Measurements from ENCODE around the gene DNAH9. TPM values are rescaled to one million over a fixed set of nuclear protein-coding genes. Genes with fewer than 3 reads are reported as not detected.

DNAH9 gene
- total RNA-seq, 1 experiment from 2014 or later, result 0.22 TPM

GRCh38 chr17:11747441-11747840 lies 149.2 kb downstream of the DNAH9 start:
- H3K79me1 ChIP-seq (ENCODE audit: insufficient read depth, low read depth, low read length, poor library complexity, severe bottlenecking), result no peaks in the 10 kb centered on the region
- H4K20me1 ChIP-seq (ENCODE audit: control insufficient read depth, insufficient read depth, insufficient read length), result no peaks in the 10 kb centered on the region
- Mint-ChIP-seq H3K27me3 (ENCODE audit: low read depth) (peaks cover 2% of the 10 kb centered on the region; the same call in 1 of the 2 replicates), H3K4me3 (no peak overlapping the region), H3K27ac (no peak overlapping the region; a peak in 1 of 7 replicates), H3K36me3 (ENCODE audit: insufficient read depth in 1 of 3, low read depth in 3 of 3) (peaks cover 0 to 4% (median 2%) of the 10 kb centered on the region in 3 experiments; a peak in 3 of 7 replicates), H3K4me1 (peaks cover 2 to 3% of the 10 kb centered on the region in 2 experiments; a peak in 1 of 4 replicates), H3K9me3 (peaks cover 5 to 7% of the 10 kb centered on the region in 2 experiments)
- H3K23me2 ChIP-seq (ENCODE audit: insufficient read length, low read depth, low read length, poor library complexity, severe bottlenecking), result no peaks in the 10 kb centered on the region
- H2BK5ac ChIP-seq (ENCODE audit: insufficient read length, low read length), result no peak overlapping the region
- no peak overlapping the region for H2AK5ac ChIP-seq (ENCODE audit: insufficient read length, low read length)
- no peak overlapping the region for H3K9ac ChIP-seq (ENCODE audit: extremely low read depth, insufficient read length, low read length)
- H2BK120ac ChIP-seq (ENCODE audit: low read depth, low read length, poor library complexity, severe bottlenecking), result no peak overlapping the region
- WGBS (ENCODE audit: extremely low coverage, insufficient read length, low lambda C conversion rate), result no CpG with 5 or more reads among the region's 7 CpGs
- no peak overlapping the region for H2BK20ac ChIP-seq (ENCODE audit: low read depth, low read length, poor library complexity, severe bottlenecking)
- no peaks in the 10 kb centered on the region for H3K9me3 ChIP-seq (ENCODE audit: control insufficient read depth, low read depth, low read length)
- no peak overlapping the region for H3K4me2 ChIP-seq (ENCODE audit: insufficient read depth, insufficient read length, low read length)
- no peak for TF ChIP-seq CTCF (conservative IDR thresholded peaks at IDR 0.05)
- H3K4ac ChIP-seq (ENCODE audit: low read depth, low read length), result no peak overlapping the region
- H3K18ac ChIP-seq (ENCODE audit: insufficient read length, low read depth, low read length), result no peak overlapping the region
- H4K91ac ChIP-seq (ENCODE audit: insufficient read length, low read depth, low read length), result no peak overlapping the region
- H4K5ac ChIP-seq (ENCODE audit: insufficient read length, low read depth, low read length), result no peak overlapping the region
- H2AFZ ChIP-seq (ENCODE audit: low read length), result no peak overlapping the region
- H2BK12ac ChIP-seq (ENCODE audit: insufficient read length, low read depth, low read length), result no peak overlapping the region
- no peak overlapping the region for H3K14ac ChIP-seq (ENCODE audit: insufficient read depth, low read length)
- no peaks in the 10 kb centered on the region for H3K79me2 ChIP-seq (ENCODE audit: insufficient read depth, low read length)
- no peak overlapping the region for H3K56ac ChIP-seq (ENCODE audit: insufficient read length, low read depth, low read length)
- H2BK15ac ChIP-seq (ENCODE audit: low read depth, low read length), result no peak overlapping the region
- H3K27ac ChIP-seq (ENCODE audit: insufficient read length, low read depth, low read length), result no peak overlapping the region
- no peaks in the 10 kb centered on the region for H3K4me1 ChIP-seq (ENCODE audit: insufficient read depth, low read length)
- H3T11ph ChIP-seq (ENCODE audit: low read length), result no peak overlapping the region
- DNase-seq, result no peak
- H3K27me3 ChIP-seq (ENCODE audit: insufficient read depth, low read length), result no peaks in the 10 kb centered on the region
- H3K23ac ChIP-seq (ENCODE audit: insufficient read length, low read depth, low read length), result no peak overlapping the region
- no peak overlapping the region for H4K8ac ChIP-seq (replicated peaks; ENCODE audit: insufficient read length, low read depth, low read length)
